Astrocyte (in vitro differentiated cells and primary cell): ENCODE data around the gene TBC1D8.

ENCODE experiments used
- EZH2 ChIP-seq: IDR thresholded peaks from 2 replicates; pipeline ENCODE4 v1.6.1; 2012; ENCODE audit warnings: mild to moderate bottlenecking, low read length, inconsistent platforms; ENCODE audit not compliant: insufficient read depth
- TF ChIP-seq, protein P1 (sequence below): IDR thresholded peaks from 2 replicates; pipeline ENCODE4 v1.5.1; 2011; ENCODE audit warnings: low read depth, mild to moderate bottlenecking, inconsistent platforms, low read length, moderate library complexity; ENCODE audit not compliant: insufficient read depth

DNA sequence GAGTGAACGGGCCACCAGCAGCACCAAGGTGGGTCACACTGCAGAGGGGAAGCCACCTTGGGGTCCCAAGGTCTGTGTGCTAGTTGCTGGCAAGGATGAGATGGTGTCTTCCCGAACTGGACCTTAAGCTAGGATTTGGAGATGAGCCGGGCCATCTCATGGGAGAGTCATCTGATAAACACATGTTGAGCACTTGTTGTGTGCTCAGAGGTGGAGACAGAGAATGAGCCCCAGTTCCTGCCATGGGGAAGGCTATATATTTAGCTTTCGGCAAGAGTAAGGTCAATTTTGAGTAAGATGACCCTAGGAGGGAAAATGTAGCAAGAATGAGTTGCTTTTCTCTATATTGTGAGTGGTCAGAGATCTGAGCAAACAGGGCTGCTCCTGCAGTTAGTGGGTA lies 190.5 kb downstream of the TBC1D8 start:
- TF ChIP-seq, protein P1, sequence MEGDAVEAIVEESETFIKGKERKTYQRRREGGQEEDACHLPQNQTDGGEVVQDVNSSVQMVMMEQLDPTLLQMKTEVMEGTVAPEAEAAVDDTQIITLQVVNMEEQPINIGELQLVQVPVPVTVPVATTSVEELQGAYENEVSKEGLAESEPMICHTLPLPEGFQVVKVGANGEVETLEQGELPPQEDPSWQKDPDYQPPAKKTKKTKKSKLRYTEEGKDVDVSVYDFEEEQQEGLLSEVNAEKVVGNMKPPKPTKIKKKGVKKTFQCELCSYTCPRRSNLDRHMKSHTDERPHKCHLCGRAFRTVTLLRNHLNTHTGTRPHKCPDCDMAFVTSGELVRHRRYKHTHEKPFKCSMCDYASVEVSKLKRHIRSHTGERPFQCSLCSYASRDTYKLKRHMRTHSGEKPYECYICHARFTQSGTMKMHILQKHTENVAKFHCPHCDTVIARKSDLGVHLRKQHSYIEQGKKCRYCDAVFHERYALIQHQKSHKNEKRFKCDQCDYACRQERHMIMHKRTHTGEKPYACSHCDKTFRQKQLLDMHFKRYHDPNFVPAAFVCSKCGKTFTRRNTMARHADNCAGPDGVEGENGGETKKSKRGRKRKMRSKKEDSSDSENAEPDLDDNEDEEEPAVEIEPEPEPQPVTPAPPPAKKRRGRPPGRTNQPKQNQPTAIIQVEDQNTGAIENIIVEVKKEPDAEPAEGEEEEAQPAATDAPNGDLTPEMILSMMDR, result no peak
- no peak for TF ChIP-seq EZH2
